ENCODE results near the gene MPC1L.

GRCh38 chrX:40637687-40638086, 14.5 kb downstream of the MPC1L start:
- TF ChIP-seq CTCF (conservative IDR thresholded peaks at IDR 0.05; ENCODE audit: low read depth, low read length), result no peak
- TF ChIP-seq EZH2 (IDR thresholded peaks at IDR 0.05; ENCODE audit: low read length, unreplicated experiment), result no peak
- no peak for TF ChIP-seq EZH2phosphoT487 (IDR thresholded peaks at IDR 0.05; ENCODE audit: borderline replicate concordance, low read length)
